H9 (cell line): Measurements from ENCODE around the gene THSD7B. TPM values are rescaled to one million over a fixed set of nuclear protein-coding genes. Genes with fewer than 3 reads are reported as not detected.

Experiments
- DNase-seq: peaks from one replicate; pipeline ENCODE4 v3.0.0-alpha.2; 2017
- H2AFZ ChIP-seq: one replicate; pipeline ENCODE4 v1.6.1; 2013; ENCODE audit warnings: mild to moderate bottlenecking, low read length, control low read depth, moderate library complexity
- H2AK5ac ChIP-seq: 2 replicates; pipeline ENCODE4 v1.6.1; 2013; ENCODE audit warnings: low read length, control low read depth, mixed read lengths; ENCODE audit not compliant: insufficient read length
- H2BK120ac ChIP-seq: one replicate; pipeline ENCODE4 v1.6.1; 2013; ENCODE audit warnings: low read depth, mild to moderate bottlenecking, low read length, control low read depth, inconsistent platforms; ENCODE audit not compliant: poor library complexity, severe bottlenecking
- H2BK12ac ChIP-seq: 2 replicates; pipeline ENCODE4 v1.6.1; 2013; ENCODE audit warnings: low read length, control low read depth, mixed read lengths, low read depth; ENCODE audit not compliant: insufficient read length
- H2BK15ac ChIP-seq: 2 replicates; pipeline ENCODE4 v1.6.1; 2013; ENCODE audit warnings: low read depth, low read length, control low read depth
- H2BK20ac ChIP-seq: one replicate; pipeline ENCODE4 v1.6.1; 2013; ENCODE audit warnings: low read depth, mild to moderate bottlenecking, low read length, control low read depth, inconsistent platforms; ENCODE audit not compliant: poor library complexity, severe bottlenecking
- H2BK5ac ChIP-seq: 2 replicates; pipeline ENCODE4 v1.6.1; 2013; ENCODE audit warnings: low read length, control low read depth, mixed read lengths; ENCODE audit not compliant: insufficient read length
- H3K14ac ChIP-seq: 2 replicates; pipeline ENCODE4 v1.6.1; 2013; ENCODE audit warnings: low read length, control low read depth; ENCODE audit not compliant: insufficient read depth
- H3K18ac ChIP-seq: 2 replicates; pipeline ENCODE4 v1.6.1; 2013; ENCODE audit warnings: low read depth, mild to moderate bottlenecking, mixed read lengths, low read length, control low read depth; ENCODE audit not compliant: insufficient read length
- H3K23ac ChIP-seq: 2 replicates; pipeline ENCODE4 v1.6.1; 2013; ENCODE audit warnings: low read length, control low read depth, mixed read lengths, low read depth; ENCODE audit not compliant: insufficient read length
- H3K23me2 ChIP-seq: 2 replicates; pipeline ENCODE4 v1.6.1; 2013; ENCODE audit warnings: low read depth, mild to moderate bottlenecking, mixed read lengths, low read length, control low read depth; ENCODE audit not compliant: insufficient read length, poor library complexity, severe bottlenecking
- H3K27ac ChIP-seq: 2 replicates; pipeline ENCODE4 v1.5.1; 2013; ENCODE audit warnings: low read length, control low read depth, mixed read lengths, low read depth; ENCODE audit not compliant: insufficient read length
- H3K27me3 ChIP-seq: 2 replicates; pipeline ENCODE4 v1.6.1; 2013; ENCODE audit warnings: low read length, control low read depth, inconsistent platforms; ENCODE audit not compliant: insufficient read depth
- H3K4ac ChIP-seq: 2 replicates; pipeline ENCODE4 v1.6.1; 2013; ENCODE audit warnings: low read depth, mild to moderate bottlenecking, control low read depth, inconsistent platforms, low read length, moderate library complexity
- H3K4me1 ChIP-seq: 2 replicates; pipeline ENCODE4 v1.6.1; 2013; ENCODE audit warnings: low read length, control low read depth, inconsistent platforms; ENCODE audit not compliant: insufficient read depth
- H3K4me2 ChIP-seq: 2 replicates; pipeline ENCODE4 v1.6.1; 2013; ENCODE audit warnings: low read length, control low read depth, mixed read lengths; ENCODE audit not compliant: insufficient read length, insufficient read depth
- H3K56ac ChIP-seq: 2 replicates; pipeline ENCODE4 v1.6.1; 2013; ENCODE audit warnings: low read depth, mild to moderate bottlenecking, mixed read lengths, low read length, control low read depth; ENCODE audit not compliant: insufficient read length
- H3K79me1 ChIP-seq: 2 replicates; pipeline ENCODE4 v1.6.1; 2013; ENCODE audit warnings: low read depth, mild to moderate bottlenecking, moderate library complexity, low read length, control low read depth, inconsistent platforms; ENCODE audit not compliant: insufficient read depth, poor library complexity, severe bottlenecking
- H3K79me2 ChIP-seq: 2 replicates; pipeline ENCODE4 v1.6.1; 2013; ENCODE audit warnings: low read length, control low read depth, inconsistent platforms; ENCODE audit not compliant: insufficient read depth
- H3K9ac ChIP-seq: 2 replicates; pipeline ENCODE4 v1.6.1; 2013; ENCODE audit warnings: low read length, control low read depth, mixed read lengths; ENCODE audit not compliant: insufficient read length; ENCODE audit errors: extremely low read depth
- H3K9me3 ChIP-seq: one replicate; pipeline ENCODE4 v1.6.1; 2013; ENCODE audit warnings: low read depth, low read length, inconsistent platforms; ENCODE audit not compliant: control insufficient read depth
- H3T11ph ChIP-seq: one replicate; pipeline ENCODE4 v1.6.1; 2013; ENCODE audit warnings: mild to moderate bottlenecking, low read length, control low read depth, inconsistent platforms
- H4K20me1 ChIP-seq: one replicate; pipeline ENCODE4 v1.6.1; 2013; ENCODE audit not compliant: control insufficient read depth, insufficient read length, insufficient read depth
- H4K5ac ChIP-seq: 2 replicates; pipeline ENCODE4 v1.6.1; 2013; ENCODE audit warnings: low read depth, mild to moderate bottlenecking, mixed read lengths, low read length, control low read depth; ENCODE audit not compliant: insufficient read length
- H4K8ac ChIP-seq: replicated peaks from 2 replicates; pipeline ENCODE4 v1.6.1; 2013; ENCODE audit warnings: low read length, control low read depth, mixed read lengths, low read depth; ENCODE audit not compliant: insufficient read length
- H4K91ac ChIP-seq: 2 replicates; pipeline ENCODE4 v1.6.1; 2013; ENCODE audit warnings: low read depth, mild to moderate bottlenecking, moderate library complexity, mixed read lengths, low read length, control low read depth; ENCODE audit not compliant: insufficient read length
- H3K27ac Mint-ChIP-seq, 3 experiments: 2 replicates in 2 of 3; 3 replicates in 1 of 3; pipeline ENCODE4 v1.8.0; 2020 to 2021; ENCODE audit warnings: mixed read lengths in 3 of 3, mild to moderate bottlenecking in 1 of 3, moderate library complexity in 1 of 3
- H3K27me3 Mint-ChIP-seq: 2 replicates; pipeline ENCODE4 v1.8.0; 2021; ENCODE audit warnings: low read depth, mild to moderate bottlenecking, moderate library complexity, mixed read lengths
- H3K36me3 Mint-ChIP-seq, 3 experiments: 2 replicates in 2 of 3; 3 replicates in 1 of 3; pipeline ENCODE4 v1.8.0; 2020 to 2021; ENCODE audit warnings: low read depth in 3 of 3, mixed read lengths in 3 of 3; ENCODE audit not compliant: insufficient read depth in 1 of 3
- H3K4me1 Mint-ChIP-seq, 2 experiments: 2 replicates each; pipeline ENCODE4 v1.8.0; 2020; ENCODE audit warnings: mixed read lengths in 2 of 2
- H3K4me3 Mint-ChIP-seq, 2 experiments: 2 replicates in 1 of 2; 3 replicates in 1 of 2; pipeline ENCODE4 v1.8.0; 2020 to 2021; ENCODE audit warnings: mild to moderate bottlenecking in 2 of 2, mixed read lengths in 2 of 2, moderate library complexity in 1 of 2
- H3K9me3 Mint-ChIP-seq, 2 experiments: 2 replicates in 1 of 2; 3 replicates in 1 of 2; pipeline ENCODE4 v1.8.0; 2020; ENCODE audit warnings: mild to moderate bottlenecking in 2 of 2, mixed read lengths in 2 of 2, moderate library complexity in 1 of 2
- CTCF ChIP-seq: fragments of 200-600 bp; sonication (generic); conservative IDR thresholded peaks from 3 replicates; pipeline ENCODE4 v1.8.0; 2021; ENCODE audit warnings: antibody characterized with exemption, mild to moderate bottlenecking
- WGBS: extraction: QIAGEN DNeasy Blood & Tissue Kit; methylation state at CpG from one replicate; pipeline ENCODE4 v1.1.7; 2013; ENCODE audit warnings: missing lambda C conversion rate, low lambda C conversion rate, mixed read lengths; ENCODE audit not compliant: insufficient read length; ENCODE audit errors: extremely low coverage; 5-methylcytosine and 5-hydroxymethylcytosine counted together
- total RNA-seq: library from RNA; stranded (reverse); gene quantifications from 2 replicates; pipeline ENCODE4 v1.2.1, GENCODE V29; 2021

Gene THSD7B
- total RNA-seq, 1 experiment from 2014 or later, result 0.85 TPM

- Histone ChIP-seq H3K79me1 (no peaks in the 10 kb centered on the region), H4K5ac (no peak overlapping the region), H3K27me3 (no peaks in the 10 kb centered on the region), H3K23me2 (no peaks in the 10 kb centered on the region), H2BK15ac (no peak overlapping the region), H2BK20ac (no peak overlapping the region), H3K4me1 (no peaks in the 10 kb centered on the region), H3K56ac (no peak overlapping the region), H3K23ac (no peak overlapping the region), H3K4me2 (no peak overlapping the region), H4K8ac (no peak overlapping the region), H3K79me2 (no peaks in the 10 kb centered on the region), H3K27ac (no peak overlapping the region), H3K14ac (no peak overlapping the region), H2AFZ (no peak overlapping the region), H4K91ac (no peak overlapping the region), H2AK5ac (no peak overlapping the region), H3K9ac (no peak overlapping the region), H2BK12ac (no peak overlapping the region), H3K18ac (no peak overlapping the region), H3T11ph (no peak overlapping the region), H3K9me3 (no peaks in the 10 kb centered on the region), H2BK120ac (no peak overlapping the region), H3K4ac (no peak overlapping the region), H4K20me1 (no peaks in the 10 kb centered on the region), H2BK5ac (no peak overlapping the region)
- Mint-ChIP-seq H3K4me1 (no peaks in the 10 kb centered on the region), H3K27me3 (no peaks in the 10 kb centered on the region; the same call in 1 of the 2 replicates), H3K9me3 (no peaks in the 10 kb centered on the region), H3K4me3 (no peak overlapping the region), H3K27ac (no peak overlapping the region), H3K36me3 (no peaks in the 10 kb centered on the region)
- no CpG with 5 or more reads among the region's 6 CpGs for WGBS
- no peak for DNase-seq
- no peak for TF ChIP-seq CTCF
Measured at GRCh38 chr2:136863468-136863867, 98.1 kb downstream of the THSD7B start.
